Astrocyte of the spinal cord (primary cell): ENCODE data around the gene ACTR3C.
"Not testable (repeated sequence)": the region's sequence is repeated elsewhere in the genome, so short reads cannot be mapped to it uniquely, and the experiment has no call there.

ENCODE experiments used
- DNase-seq: peaks from one replicate; pipeline ENCODE4 v3.0.0; 2011; ENCODE audit warnings: low read depth, low spot score
- H3K4me3 ChIP-seq: 2 replicates; pipeline ENCODE4 v1.5.1; 2011; ENCODE audit warnings: low read depth, mild to moderate bottlenecking, low read length, moderate library complexity
- CTCF ChIP-seq: IDR thresholded peaks from 2 replicates; pipeline ENCODE4 v1.5.1; 2012; ENCODE audit warnings: low read depth, mild to moderate bottlenecking, low read length, inconsistent platforms
- in situ Hi-C: cut with HindIII; loops from 2 replicates; pipeline ENCODE4 v1.10.0; 2017; ENCODE audit warnings: low sequenced_read_pairs

The ACTR3C gene

DNA sequence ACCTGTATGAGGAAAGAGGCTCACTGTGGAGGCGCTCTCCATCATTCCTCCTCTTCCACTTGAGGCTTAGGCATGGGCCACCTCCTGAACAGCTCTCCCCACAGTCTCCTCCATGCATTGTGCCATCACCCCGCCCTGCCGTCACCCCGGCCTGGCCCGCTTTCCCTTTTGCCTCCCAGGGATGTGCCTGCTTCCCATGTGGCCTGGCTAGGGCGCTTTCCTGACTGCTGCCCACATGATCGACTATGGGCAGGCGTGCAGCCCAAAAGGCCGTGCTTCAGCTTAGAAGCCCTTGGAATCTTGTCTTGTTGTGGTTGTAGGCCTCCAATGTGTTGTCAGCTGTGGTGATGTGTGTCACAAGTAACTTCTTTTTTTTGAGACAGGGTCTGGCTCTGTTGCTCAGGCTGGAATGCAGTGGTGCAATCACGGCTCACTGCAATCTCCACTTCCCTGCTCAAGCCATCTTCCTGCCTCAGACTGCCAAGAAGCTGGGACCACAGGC, 1.8 kb upstream of the ACTR3C start:
- in situ Hi-C loops, result no loop called here
- no peak overlapping the region for H3K4me3 ChIP-seq
- no peak for TF ChIP-seq CTCF
- DNase-seq, result no peak

DNA sequence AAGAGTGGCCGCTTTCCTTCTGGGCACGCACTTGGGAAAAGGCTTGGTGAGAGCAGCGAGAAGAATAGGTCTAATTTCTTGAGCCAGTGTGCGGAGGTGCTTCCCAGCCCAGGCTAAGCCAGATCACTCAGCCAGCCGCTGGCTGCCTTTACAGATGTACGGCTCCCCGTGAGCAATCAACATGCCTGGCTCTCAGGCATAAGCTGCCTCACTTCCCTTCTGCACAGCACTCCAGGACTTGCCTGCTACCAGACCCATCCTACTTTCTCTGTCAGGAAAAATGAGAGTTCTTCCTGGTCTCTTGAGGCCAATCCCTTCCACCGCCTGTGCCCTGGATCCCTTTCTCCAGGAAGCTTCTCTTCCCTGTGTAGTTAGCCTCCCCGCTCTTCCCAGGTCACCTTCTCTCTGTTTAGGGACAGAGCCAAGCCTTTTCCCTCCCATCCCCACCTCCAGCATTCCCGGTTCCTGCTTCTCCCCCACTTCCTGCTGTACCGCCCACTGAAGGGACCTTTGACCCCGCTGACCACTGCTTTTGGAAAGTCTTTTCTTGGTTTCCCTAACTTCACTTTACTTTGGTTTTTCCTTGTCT, 1.1 kb upstream of the ACTR3C start:
- peak overlapping the region; percentile 35 for H3K4me3 ChIP-seq
- in situ Hi-C loops, result no loop called here

DNA sequence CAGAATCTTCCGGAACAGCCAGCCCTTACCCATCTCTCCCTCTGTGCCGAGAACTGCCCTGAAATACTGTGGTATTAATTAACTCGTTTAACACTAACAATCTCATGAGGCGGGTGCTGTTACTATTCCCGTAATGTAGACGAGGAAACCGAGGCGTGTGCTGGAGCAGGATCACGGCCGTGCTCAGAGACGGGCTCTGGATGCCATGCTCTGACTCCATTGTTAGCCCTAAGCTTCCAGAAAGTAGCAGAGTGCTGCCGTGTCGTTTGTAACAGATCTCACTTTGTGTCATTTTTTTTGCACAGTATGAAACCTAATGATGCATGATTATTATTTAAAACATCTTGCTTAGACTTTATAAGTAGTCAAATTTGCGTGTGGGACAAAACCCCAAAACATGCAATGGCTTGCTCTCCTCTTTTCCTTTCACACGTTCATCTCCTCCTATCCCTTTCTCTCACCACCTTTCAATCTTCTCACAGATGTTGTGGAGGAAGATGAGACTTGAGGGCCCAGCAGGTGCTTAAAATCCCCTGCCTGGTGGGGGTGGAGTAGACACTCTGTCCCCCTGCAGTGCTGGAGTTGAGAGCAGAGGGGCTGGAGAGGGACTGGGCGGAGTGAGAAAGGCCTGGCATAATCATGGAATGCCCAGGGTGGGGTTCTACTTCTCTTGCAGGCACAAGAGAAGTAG, 482 bp upstream of the ACTR3C start:
- in situ Hi-C loops, result no loop called here
- DNase-seq, result no peak
- TF ChIP-seq CTCF, result no peak
- H3K4me3 ChIP-seq, result peak overlapping the region; percentile 35

More for the DNA sequence above, 1.1 kb upstream of the ACTR3C start:
- DNase-seq, result peak; percentile 25
- no peak for TF ChIP-seq CTCF

GRCh38 chr7:150322114-150322832, 1.1 kb downstream of the ACTR3C start:
- H3K4me3 ChIP-seq, result peak overlapping the region; percentile 35
- no peak for TF ChIP-seq CTCF
- in situ Hi-C loops, result no loop called here
- DNase-seq, result no peak

DNA sequence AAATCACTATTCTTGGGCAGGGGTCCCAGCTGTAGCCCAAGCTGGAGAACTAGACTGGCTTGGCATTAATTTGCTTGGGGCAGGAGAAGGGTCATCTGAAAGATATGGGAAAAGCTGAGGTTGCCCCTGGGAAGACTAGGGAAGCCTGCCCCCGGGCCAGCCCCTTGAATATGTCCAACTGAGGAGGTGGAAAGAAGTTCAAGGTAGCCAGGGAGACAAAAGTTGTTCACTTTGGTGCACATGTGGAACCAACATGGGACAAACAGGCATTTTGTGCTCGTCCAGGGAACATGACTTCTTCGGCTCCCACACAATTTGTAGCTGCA, 1.6 kb downstream of the ACTR3C start:
- no peak for TF ChIP-seq CTCF
- H3K4me3 ChIP-seq, result no peak overlapping the region

DNA sequence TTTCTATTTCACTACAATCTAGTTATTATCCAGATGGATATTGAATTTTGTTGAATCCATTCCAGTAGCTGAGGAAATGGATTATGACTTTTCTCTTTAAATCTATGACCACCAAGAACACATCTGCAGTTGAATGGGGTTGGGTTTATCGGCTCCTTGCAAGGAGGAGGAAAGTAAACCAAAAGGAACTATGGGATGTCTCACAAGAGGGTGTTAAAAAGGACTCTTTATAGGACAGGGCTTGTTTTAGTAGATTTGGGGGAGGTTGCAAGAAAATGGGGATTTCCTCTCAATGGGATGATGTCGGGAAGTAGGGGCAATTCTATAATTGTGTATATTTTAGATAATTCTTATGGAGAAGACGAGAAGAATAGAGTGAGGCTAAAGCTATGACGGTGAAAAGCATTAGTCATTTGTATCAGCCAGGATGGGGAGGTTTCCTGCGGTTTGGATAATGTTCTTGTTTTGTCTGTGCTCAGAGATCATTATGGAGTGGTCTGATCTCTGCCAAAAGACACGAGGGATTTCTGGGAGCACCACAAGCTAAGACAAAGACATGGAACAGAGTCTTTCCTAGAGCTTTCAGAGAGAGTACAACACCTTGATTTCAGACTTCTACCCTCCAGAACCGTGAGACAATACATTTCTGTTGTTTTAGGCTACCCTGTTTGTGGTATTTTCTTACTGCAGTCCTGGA, 5.4 kb downstream of the ACTR3C start:
- in situ Hi-C loops, result no loop called here
- no peak overlapping the region for H3K4me3 ChIP-seq
- peak; percentile 89 for DNase-seq
- no peak for TF ChIP-seq CTCF

More for the DNA sequence above, 1.6 kb downstream of the ACTR3C start:
- no peak for DNase-seq
- in situ Hi-C loops, result no loop called here

DNA sequence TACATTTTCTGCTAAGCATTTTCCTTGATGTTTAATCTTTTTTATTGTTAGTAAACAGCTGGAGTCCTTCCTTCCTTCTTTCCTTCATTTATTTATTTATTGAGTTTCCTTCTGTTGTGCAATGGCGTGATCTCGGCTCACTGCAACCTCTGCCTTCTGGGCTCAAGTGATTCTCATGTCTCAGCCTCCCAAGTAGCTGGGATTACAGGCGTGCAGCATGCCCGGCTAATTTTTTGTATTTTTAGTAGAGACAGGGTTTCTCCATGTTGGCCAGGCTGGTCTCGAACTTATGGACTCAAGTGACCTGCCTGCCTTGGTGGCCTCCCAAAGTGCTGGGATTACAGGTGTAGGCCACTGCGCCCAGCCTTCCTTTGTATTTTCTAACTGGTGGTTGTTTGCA, 6.4 kb downstream of the ACTR3C start:
- H3K4me3 ChIP-seq, in situ Hi-C loops, DNase-seq: not testable (repeated sequence)
